Inflammatory macrophage treated with lipopolysaccharide for 4 hours (primary cell): ENCODE measurements around the gene SEC14L1.

Source experiments
- DNase-seq: peaks from one replicate; pipeline ENCODE4 v3.0.0-alpha.2; 2020

The SEC14L1 gene

GRCh38 chr17:77196251-77196650 lies 55.5 kb downstream of the SEC14L1 start:
- DNase-seq, result no peak

GRCh38 chr17:77197115-77197514 lies 56.3 kb downstream of the SEC14L1 start:
- DNase-seq, result no peak

GRCh38 chr17:77200711-77201110 lies 59.9 kb downstream of the SEC14L1 start:
- DNase-seq, result no peak

- DNase-seq, result no peak
These were observed 62.7 kb downstream of the SEC14L1 start for GRCh38 chr17:77203436-77203835.

- DNase-seq, result no peak
These were observed 63.1 kb downstream of the SEC14L1 start for GRCh38 chr17:77203846-77204245.

- no peak for DNase-seq
These were observed 63.8 kb downstream of the SEC14L1 start for GRCh38 chr17:77204536-77204935.

- no peak for DNase-seq
These were observed 64.8 kb downstream of the SEC14L1 start for GRCh38 chr17:77205396-77206125.

GRCh38 chr17:77206158-77206956 lies 65.6 kb downstream of the SEC14L1 start:
- DNase-seq, result peak; percentile 76

GRCh38 chr17:77207689-77208216 lies 67.0 kb downstream of the SEC14L1 start:
- no peak for DNase-seq

GRCh38 chr17:77208217-77208808 lies 67.5 kb downstream of the SEC14L1 start:
- no peak for DNase-seq

GRCh38 chr17:77208856-77209255 lies 68.1 kb downstream of the SEC14L1 start:
- DNase-seq, result no peak

- DNase-seq, result no peak
These were observed 68.6 kb downstream of the SEC14L1 start for GRCh38 chr17:77209330-77209748.

GRCh38 chr17:77210331-77210730 lies 69.6 kb downstream of the SEC14L1 start:
- DNase-seq, result no peak

GRCh38 chr17:77210946-77211541 lies 70.3 kb downstream of the SEC14L1 start:
- DNase-seq, result no peak

- DNase-seq, result no peak
These were observed 70.9 kb downstream of the SEC14L1 start for GRCh38 chr17:77211681-77212080.

- peak; percentile 74 for DNase-seq
These were observed 71.5 kb downstream of the SEC14L1 start for GRCh38 chr17:77212081-77212832.

- no peak for DNase-seq
These were observed 72.3 kb downstream of the SEC14L1 start for GRCh38 chr17:77212833-77213777.

GRCh38 chr17:77213778-77214132 lies 73.0 kb downstream of the SEC14L1 start:
- DNase-seq, result no peak

- DNase-seq, result no peak
These were observed 73.6 kb downstream of the SEC14L1 start for GRCh38 chr17:77214328-77214727.

- peak; percentile 33 for DNase-seq
These were observed 74.0 kb downstream of the SEC14L1 start for GRCh38 chr17:77214743-77215142.

- DNase-seq, result no peak
These were observed 74.5 kb downstream of the SEC14L1 start for GRCh38 chr17:77215281-77215680.
